Colon (tissue), 2 donors: Measurements from ENCODE around the gene FBXL12.
"Not testable (repeated sequence)": the region's sequence is repeated elsewhere in the genome, so short reads cannot be mapped to it uniquely, and the experiment has no call there.

Source experiments
- FAIRE-seq: peaks from 2 replicates; lab custom pipeline; 2012; peaks lifted over from hg19 to GRCh38; lab: Jason Lieb, UNC
- donor health status: control.
- donor health status: control.

Gene FBXL12

GRCh38 chr19:9838324-9838723 is 19.4 kb upstream of the FBXL12 start:
- no peak for FAIRE-seq

- no peak for FAIRE-seq
Measured at GRCh38 chr19:9836021-9836420, 17.1 kb upstream of the FBXL12 start.

- FAIRE-seq, result no peak
Measured at GRCh38 chr19:9835507-9835949, 16.6 kb upstream of the FBXL12 start.

- no peak for FAIRE-seq
Measured at GRCh38 chr19:9834726-9835506, 16.0 kb upstream of the FBXL12 start, which contains the start of gene PIN1. Gene PIN1 (plus strand): TSS chr19:9835318. CDS start chr19:9835345, 27 bp downstream.

- no peak for FAIRE-seq
Measured at GRCh38 chr19:9834307-9834725, 15.4 kb upstream of the FBXL12 start.

- FAIRE-seq, result no peak
Measured at GRCh38 chr19:9828551-9829063, 9.7 kb upstream of the FBXL12 start.

- FAIRE-seq, result no peak
Measured at GRCh38 chr19:9827289-9828238, 8.7 kb upstream of the FBXL12 start, which contains the start of gene UBL5. Gene UBL5 (plus strand): TSS chr19:9827918. CDS start chr19:9828338, 420 bp downstream.

GRCh38 chr19:9823816-9824215 is 4.9 kb upstream of the FBXL12 start:
- FAIRE-seq, result no peak

- FAIRE-seq, result not testable (repeated sequence)
Measured at GRCh38 chr19:9820034-9820433, 1.2 kb upstream of the FBXL12 start.

GRCh38 chr19:9819596-9819909 is 674 bp upstream of the FBXL12 start:
- FAIRE-seq, result no peak

- FAIRE-seq, result no peak
Measured at GRCh38 chr19:9818175-9818733, 625 bp downstream of the FBXL12 start.

GRCh38 chr19:9811139-9811538 is 7.7 kb downstream of the FBXL12 start:
- FAIRE-seq, result no peak

- no peak for FAIRE-seq
Measured at GRCh38 chr19:9808855-9809824, 9.7 kb downstream of the FBXL12 start.

GRCh38 chr19:9806803-9807202 is 12.1 kb downstream of the FBXL12 start:
- no peak for FAIRE-seq

GRCh38 chr19:9801976-9802375 is 16.9 kb downstream of the FBXL12 start:
- no peak for FAIRE-seq

- FAIRE-seq, result no peak
Measured at GRCh38 chr19:9799162-9799561, 19.7 kb downstream of the FBXL12 start.

- no peak for FAIRE-seq
Measured at GRCh38 chr19:9797871-9798270, 21.0 kb downstream of the FBXL12 start.

- FAIRE-seq, result peak; percentile 86
Measured at GRCh38 chr19:9796113-9796773, 22.6 kb downstream of the FBXL12 start.

GRCh38 chr19:9793071-9793591 is 25.7 kb downstream of the FBXL12 start:
- no peak for FAIRE-seq
